H9 (cell line): ENCODE measurements around the gene LAMP2. TPM values are rescaled to one million over a fixed set of nuclear protein-coding genes. Genes with fewer than 3 reads are reported as not detected.
"Not testable (repeated sequence)": the region's sequence is repeated elsewhere in the genome, so short reads cannot be mapped to it uniquely, and the experiment has no call there.

Source experiments
- DNase-seq: peaks from one replicate; pipeline ENCODE4 v3.0.0-alpha.2; 2017
- H2AFZ ChIP-seq: one replicate; pipeline ENCODE4 v1.6.1; 2013; ENCODE audit warnings: mild to moderate bottlenecking, low read length, control low read depth, moderate library complexity
- H2AK5ac ChIP-seq: 2 replicates; pipeline ENCODE4 v1.6.1; 2013; ENCODE audit warnings: low read length, control low read depth, mixed read lengths; ENCODE audit not compliant: insufficient read length
- H2BK120ac ChIP-seq: one replicate; pipeline ENCODE4 v1.6.1; 2013; ENCODE audit warnings: low read depth, mild to moderate bottlenecking, low read length, control low read depth, inconsistent platforms; ENCODE audit not compliant: poor library complexity, severe bottlenecking
- H2BK12ac ChIP-seq: 2 replicates; pipeline ENCODE4 v1.6.1; 2013; ENCODE audit warnings: low read length, control low read depth, mixed read lengths, low read depth; ENCODE audit not compliant: insufficient read length
- H2BK15ac ChIP-seq: 2 replicates; pipeline ENCODE4 v1.6.1; 2013; ENCODE audit warnings: low read depth, low read length, control low read depth
- H2BK20ac ChIP-seq: one replicate; pipeline ENCODE4 v1.6.1; 2013; ENCODE audit warnings: low read depth, mild to moderate bottlenecking, low read length, control low read depth, inconsistent platforms; ENCODE audit not compliant: poor library complexity, severe bottlenecking
- H2BK5ac ChIP-seq: 2 replicates; pipeline ENCODE4 v1.6.1; 2013; ENCODE audit warnings: low read length, control low read depth, mixed read lengths; ENCODE audit not compliant: insufficient read length
- H3K14ac ChIP-seq: 2 replicates; pipeline ENCODE4 v1.6.1; 2013; ENCODE audit warnings: low read length, control low read depth; ENCODE audit not compliant: insufficient read depth
- H3K18ac ChIP-seq: 2 replicates; pipeline ENCODE4 v1.6.1; 2013; ENCODE audit warnings: low read depth, mild to moderate bottlenecking, mixed read lengths, low read length, control low read depth; ENCODE audit not compliant: insufficient read length
- H3K23ac ChIP-seq: 2 replicates; pipeline ENCODE4 v1.6.1; 2013; ENCODE audit warnings: low read length, control low read depth, mixed read lengths, low read depth; ENCODE audit not compliant: insufficient read length
- H3K23me2 ChIP-seq: 2 replicates; pipeline ENCODE4 v1.6.1; 2013; ENCODE audit warnings: low read depth, mild to moderate bottlenecking, mixed read lengths, low read length, control low read depth; ENCODE audit not compliant: insufficient read length, poor library complexity, severe bottlenecking
- H3K27ac ChIP-seq: 2 replicates; pipeline ENCODE4 v1.5.1; 2013; ENCODE audit warnings: low read length, control low read depth, mixed read lengths, low read depth; ENCODE audit not compliant: insufficient read length
- H3K27me3 ChIP-seq: 2 replicates; pipeline ENCODE4 v1.6.1; 2013; ENCODE audit warnings: low read length, control low read depth, inconsistent platforms; ENCODE audit not compliant: insufficient read depth
- H3K4ac ChIP-seq: 2 replicates; pipeline ENCODE4 v1.6.1; 2013; ENCODE audit warnings: low read depth, mild to moderate bottlenecking, control low read depth, inconsistent platforms, low read length, moderate library complexity
- H3K4me1 ChIP-seq: 2 replicates; pipeline ENCODE4 v1.6.1; 2013; ENCODE audit warnings: low read length, control low read depth, inconsistent platforms; ENCODE audit not compliant: insufficient read depth
- H3K4me2 ChIP-seq: 2 replicates; pipeline ENCODE4 v1.6.1; 2013; ENCODE audit warnings: low read length, control low read depth, mixed read lengths; ENCODE audit not compliant: insufficient read length, insufficient read depth
- H3K56ac ChIP-seq: 2 replicates; pipeline ENCODE4 v1.6.1; 2013; ENCODE audit warnings: low read depth, mild to moderate bottlenecking, mixed read lengths, low read length, control low read depth; ENCODE audit not compliant: insufficient read length
- H3K79me1 ChIP-seq: 2 replicates; pipeline ENCODE4 v1.6.1; 2013; ENCODE audit warnings: low read depth, mild to moderate bottlenecking, moderate library complexity, low read length, control low read depth, inconsistent platforms; ENCODE audit not compliant: insufficient read depth, poor library complexity, severe bottlenecking
- H3K79me2 ChIP-seq: 2 replicates; pipeline ENCODE4 v1.6.1; 2013; ENCODE audit warnings: low read length, control low read depth, inconsistent platforms; ENCODE audit not compliant: insufficient read depth
- H3K9ac ChIP-seq: 2 replicates; pipeline ENCODE4 v1.6.1; 2013; ENCODE audit warnings: low read length, control low read depth, mixed read lengths; ENCODE audit not compliant: insufficient read length; ENCODE audit errors: extremely low read depth
- H3K9me3 ChIP-seq: one replicate; pipeline ENCODE4 v1.6.1; 2013; ENCODE audit warnings: low read depth, low read length, inconsistent platforms; ENCODE audit not compliant: control insufficient read depth
- H3T11ph ChIP-seq: one replicate; pipeline ENCODE4 v1.6.1; 2013; ENCODE audit warnings: mild to moderate bottlenecking, low read length, control low read depth, inconsistent platforms
- H4K20me1 ChIP-seq: one replicate; pipeline ENCODE4 v1.6.1; 2013; ENCODE audit not compliant: control insufficient read depth, insufficient read length, insufficient read depth
- H4K5ac ChIP-seq: 2 replicates; pipeline ENCODE4 v1.6.1; 2013; ENCODE audit warnings: low read depth, mild to moderate bottlenecking, mixed read lengths, low read length, control low read depth; ENCODE audit not compliant: insufficient read length
- H4K8ac ChIP-seq: replicated peaks from 2 replicates; pipeline ENCODE4 v1.6.1; 2013; ENCODE audit warnings: low read length, control low read depth, mixed read lengths, low read depth; ENCODE audit not compliant: insufficient read length
- H4K91ac ChIP-seq: 2 replicates; pipeline ENCODE4 v1.6.1; 2013; ENCODE audit warnings: low read depth, mild to moderate bottlenecking, moderate library complexity, mixed read lengths, low read length, control low read depth; ENCODE audit not compliant: insufficient read length
- H3K27ac Mint-ChIP-seq, 3 experiments: 2 replicates in 2 of 3; 3 replicates in 1 of 3; pipeline ENCODE4 v1.8.0; 2020 to 2021; ENCODE audit warnings: mixed read lengths in 3 of 3, mild to moderate bottlenecking in 1 of 3, moderate library complexity in 1 of 3
- H3K27me3 Mint-ChIP-seq: 2 replicates; pipeline ENCODE4 v1.8.0; 2021; ENCODE audit warnings: low read depth, mild to moderate bottlenecking, moderate library complexity, mixed read lengths
- H3K36me3 Mint-ChIP-seq, 3 experiments: 2 replicates in 2 of 3; 3 replicates in 1 of 3; pipeline ENCODE4 v1.8.0; 2020 to 2021; ENCODE audit warnings: low read depth in 3 of 3, mixed read lengths in 3 of 3; ENCODE audit not compliant: insufficient read depth in 1 of 3
- H3K4me1 Mint-ChIP-seq, 2 experiments: 2 replicates each; pipeline ENCODE4 v1.8.0; 2020; ENCODE audit warnings: mixed read lengths in 2 of 2
- H3K4me3 Mint-ChIP-seq, 2 experiments: 2 replicates in 1 of 2; 3 replicates in 1 of 2; pipeline ENCODE4 v1.8.0; 2020 to 2021; ENCODE audit warnings: mild to moderate bottlenecking in 2 of 2, mixed read lengths in 2 of 2, moderate library complexity in 1 of 2
- H3K9me3 Mint-ChIP-seq, 2 experiments: 2 replicates in 1 of 2; 3 replicates in 1 of 2; pipeline ENCODE4 v1.8.0; 2020; ENCODE audit warnings: mild to moderate bottlenecking in 2 of 2, mixed read lengths in 2 of 2, moderate library complexity in 1 of 2
- WGBS: extraction: QIAGEN DNeasy Blood & Tissue Kit; methylation state at CpG from one replicate; pipeline ENCODE4 v1.1.7; 2013; ENCODE audit warnings: missing lambda C conversion rate, low lambda C conversion rate, mixed read lengths; ENCODE audit not compliant: insufficient read length; ENCODE audit errors: extremely low coverage; 5-methylcytosine and 5-hydroxymethylcytosine counted together
- total RNA-seq: library from RNA; stranded (reverse); gene quantifications from 2 replicates; pipeline ENCODE4 v1.2.1, GENCODE V29; 2021
- TF ChIP-seq, protein P1 (sequence below): fragments of 200-600 bp; sonication (generic); conservative IDR thresholded peaks from 3 replicates; pipeline ENCODE4 v1.8.0; 2021; ENCODE audit warnings: antibody characterized with exemption, mild to moderate bottlenecking

LAMP2 gene
- total RNA-seq, 1 experiment from 2014 or later: 27.7 TPM

DNA sequence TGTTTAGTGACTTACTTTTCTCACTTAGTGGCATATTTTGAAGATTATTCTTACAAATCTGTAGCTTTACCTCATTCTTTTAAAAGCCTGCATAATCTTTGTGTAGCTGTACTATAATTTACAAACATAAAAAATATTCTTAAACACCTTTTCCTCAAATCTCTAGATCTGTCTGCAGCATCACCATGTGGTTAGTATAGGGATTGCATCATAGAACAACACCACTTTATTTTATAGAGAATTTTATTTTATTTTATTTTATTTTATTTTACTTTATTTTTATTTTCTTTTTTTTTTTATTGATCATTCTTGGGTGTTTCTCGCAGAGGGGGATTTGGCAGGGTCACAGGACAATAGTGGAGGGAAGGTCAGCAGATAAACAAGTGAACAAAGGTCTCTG is 6.4 kb upstream of the LAMP2 start:
- H3K9ac ChIP-seq, H4K8ac ChIP-seq, H4K91ac ChIP-seq, H3K4ac ChIP-seq, H3K27ac Mint-ChIP-seq, H3K36me3 Mint-ChIP-seq, H2BK5ac ChIP-seq, H3T11ph ChIP-seq, DNase-seq, H3K14ac ChIP-seq, H3K4me1 Mint-ChIP-seq, H3K23ac ChIP-seq, H4K5ac ChIP-seq, H3K27me3 Mint-ChIP-seq, H2AFZ ChIP-seq, H2BK20ac ChIP-seq, H3K27me3 ChIP-seq, H3K18ac ChIP-seq, H3K79me2 ChIP-seq, H2AK5ac ChIP-seq, H3K4me3 Mint-ChIP-seq, H3K4me1 ChIP-seq, H2BK15ac ChIP-seq, H4K20me1 ChIP-seq, H3K23me2 ChIP-seq, H3K4me2 ChIP-seq, H2BK12ac ChIP-seq, H3K79me1 ChIP-seq, H3K56ac ChIP-seq, H3K27ac ChIP-seq, H2BK120ac ChIP-seq: not testable (repeated sequence)
- peaks cover 55 to 75% of the 10 kb centered on the region in 2 experiments for H3K9me3 Mint-ChIP-seq
- WGBS: no CpG with 5 or more reads among the region's 1 CpG
- TF ChIP-seq, protein P1, sequence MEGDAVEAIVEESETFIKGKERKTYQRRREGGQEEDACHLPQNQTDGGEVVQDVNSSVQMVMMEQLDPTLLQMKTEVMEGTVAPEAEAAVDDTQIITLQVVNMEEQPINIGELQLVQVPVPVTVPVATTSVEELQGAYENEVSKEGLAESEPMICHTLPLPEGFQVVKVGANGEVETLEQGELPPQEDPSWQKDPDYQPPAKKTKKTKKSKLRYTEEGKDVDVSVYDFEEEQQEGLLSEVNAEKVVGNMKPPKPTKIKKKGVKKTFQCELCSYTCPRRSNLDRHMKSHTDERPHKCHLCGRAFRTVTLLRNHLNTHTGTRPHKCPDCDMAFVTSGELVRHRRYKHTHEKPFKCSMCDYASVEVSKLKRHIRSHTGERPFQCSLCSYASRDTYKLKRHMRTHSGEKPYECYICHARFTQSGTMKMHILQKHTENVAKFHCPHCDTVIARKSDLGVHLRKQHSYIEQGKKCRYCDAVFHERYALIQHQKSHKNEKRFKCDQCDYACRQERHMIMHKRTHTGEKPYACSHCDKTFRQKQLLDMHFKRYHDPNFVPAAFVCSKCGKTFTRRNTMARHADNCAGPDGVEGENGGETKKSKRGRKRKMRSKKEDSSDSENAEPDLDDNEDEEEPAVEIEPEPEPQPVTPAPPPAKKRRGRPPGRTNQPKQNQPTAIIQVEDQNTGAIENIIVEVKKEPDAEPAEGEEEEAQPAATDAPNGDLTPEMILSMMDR: peak; percentile 62
- peaks cover 30% of the 10 kb centered on the region for H3K9me3 ChIP-seq
